HTR-8/SVneo (cell line): Measurements from ENCODE around the gene QPCT.
"Not testable (repeated sequence)": the region's sequence is repeated elsewhere in the genome, so short reads cannot be mapped to it uniquely, and the experiment has no call there.

Source experiments
- DNase-seq: peaks from one replicate; pipeline ENCODE4 v3.0.0; 2011; ENCODE audit warnings: low spot score, mixed read lengths; ENCODE audit not compliant: insufficient read length
- FAIRE-seq: peaks from 2 replicates; lab custom pipeline; 2011; peaks lifted over from hg19 to GRCh38; lab: Jason Lieb, UNC

Gene QPCT

DNA sequence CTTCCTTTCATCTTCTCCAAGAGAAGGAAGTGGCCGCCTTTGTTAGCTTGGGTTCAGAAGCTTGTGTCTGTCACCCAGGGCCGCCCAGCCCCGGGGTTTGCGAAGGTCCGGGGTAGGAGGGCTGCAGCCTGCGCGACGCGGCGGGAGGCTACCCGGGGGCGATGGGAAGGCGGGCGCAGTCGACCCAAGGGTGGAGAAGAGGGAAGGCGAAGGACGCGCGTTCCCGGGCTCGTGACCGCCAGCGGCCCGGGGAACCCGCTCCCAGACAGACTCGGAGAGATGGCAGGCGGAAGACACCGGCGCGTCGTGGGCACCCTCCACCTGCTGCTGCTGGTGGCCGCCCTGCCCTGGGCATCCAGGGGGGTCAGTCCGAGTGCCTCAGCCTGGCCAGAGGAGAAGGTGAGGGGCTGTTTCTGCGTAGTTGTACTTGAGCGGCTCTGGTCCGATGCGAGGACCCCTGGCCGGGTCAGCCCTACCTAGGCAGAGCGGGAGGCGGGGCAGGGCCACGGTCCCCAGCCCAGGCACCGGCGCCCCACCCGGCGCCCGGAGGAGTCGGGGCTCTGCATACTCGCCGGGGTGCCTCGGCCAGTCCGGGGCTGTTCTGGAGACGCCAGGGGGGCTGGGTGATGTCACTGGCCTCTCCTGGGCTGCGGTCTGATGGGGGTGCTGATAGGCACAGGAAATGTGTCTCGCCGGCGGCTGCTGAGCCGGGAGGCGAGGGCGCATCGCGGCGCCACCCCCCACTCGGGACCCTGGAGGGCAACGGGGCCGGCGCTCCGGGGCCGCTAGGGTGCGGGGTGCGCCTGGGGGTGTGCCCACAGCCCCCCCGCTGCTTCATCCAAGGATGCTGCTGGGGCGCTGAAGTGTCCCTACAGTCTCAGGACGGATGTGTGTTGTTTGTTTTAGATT, at the start of gene QPCT:
QPCT (plus strand) TSS at position 178 of the 909 bp plus-strand sequence; CDS start at position 280, 102 bp downstream.
- DNase-seq: peak; percentile 89
- FAIRE-seq: peak; percentile 80

GRCh38 chr2:37294858-37295257, 49.6 kb upstream of the QPCT start:
- DNase-seq, FAIRE-seq: not testable (repeated sequence)

DNA sequence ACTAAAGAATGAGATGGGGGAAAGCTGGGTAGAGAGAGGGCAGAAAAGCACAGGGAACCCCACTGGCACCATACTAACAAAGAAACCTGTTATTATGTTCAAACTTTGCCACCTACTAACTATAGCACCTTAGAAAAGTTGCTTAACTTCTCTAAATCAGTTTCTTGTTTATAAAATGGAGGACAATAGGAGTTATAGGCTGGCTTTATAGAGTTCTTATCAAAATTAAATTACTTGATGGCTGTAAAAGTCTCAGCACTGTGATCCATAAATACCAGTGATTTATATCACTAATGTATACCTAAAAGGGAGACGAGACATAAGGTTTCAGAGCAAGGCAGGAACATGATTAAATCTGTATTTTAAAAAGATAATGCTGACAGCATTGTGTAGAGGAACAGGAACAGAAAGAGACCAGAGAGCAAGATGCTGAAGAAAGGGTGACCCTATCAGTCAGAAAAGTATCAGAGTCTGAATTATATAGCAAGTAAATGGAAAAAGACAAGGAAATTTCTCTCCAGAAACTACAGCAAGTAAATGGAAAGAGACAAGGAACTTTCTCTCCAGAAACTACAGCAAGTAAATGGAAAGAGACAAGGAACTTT, 48.9 kb upstream of the QPCT start:
- no peak for DNase-seq
- FAIRE-seq: no peak

- FAIRE-seq (no peak), DNase-seq (no peak)
Observed at GRCh38 chr2:37297632-37298031, 46.8 kb upstream of the QPCT start.

DNA sequence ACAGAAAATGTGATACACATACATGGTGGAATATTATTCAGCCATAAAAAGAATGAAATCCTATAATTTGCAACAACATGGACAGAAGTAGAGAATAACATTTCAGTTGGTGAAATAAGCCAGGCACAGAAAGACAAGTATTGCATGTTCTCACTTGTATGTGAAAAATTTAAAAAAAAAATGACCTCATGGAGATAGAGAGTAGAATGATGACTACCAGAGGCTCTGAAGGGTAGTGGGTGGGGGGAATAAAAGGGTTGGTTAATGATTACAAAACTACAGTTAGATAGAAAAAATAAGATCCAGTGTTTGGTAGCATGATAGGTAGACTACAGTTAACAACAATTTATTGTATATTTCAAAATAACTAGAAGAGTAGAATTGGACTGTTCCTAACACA, 44.3 kb upstream of the QPCT start:
- FAIRE-seq (no peak), DNase-seq (no peak)

GRCh38 chr2:37300578-37300977, 43.9 kb upstream of the QPCT start:
- DNase-seq (no peak), FAIRE-seq (no peak)

- no peak for FAIRE-seq
- no peak for DNase-seq
Observed at GRCh38 chr2:37301408-37301807, 43.0 kb upstream of the QPCT start.

DNA sequence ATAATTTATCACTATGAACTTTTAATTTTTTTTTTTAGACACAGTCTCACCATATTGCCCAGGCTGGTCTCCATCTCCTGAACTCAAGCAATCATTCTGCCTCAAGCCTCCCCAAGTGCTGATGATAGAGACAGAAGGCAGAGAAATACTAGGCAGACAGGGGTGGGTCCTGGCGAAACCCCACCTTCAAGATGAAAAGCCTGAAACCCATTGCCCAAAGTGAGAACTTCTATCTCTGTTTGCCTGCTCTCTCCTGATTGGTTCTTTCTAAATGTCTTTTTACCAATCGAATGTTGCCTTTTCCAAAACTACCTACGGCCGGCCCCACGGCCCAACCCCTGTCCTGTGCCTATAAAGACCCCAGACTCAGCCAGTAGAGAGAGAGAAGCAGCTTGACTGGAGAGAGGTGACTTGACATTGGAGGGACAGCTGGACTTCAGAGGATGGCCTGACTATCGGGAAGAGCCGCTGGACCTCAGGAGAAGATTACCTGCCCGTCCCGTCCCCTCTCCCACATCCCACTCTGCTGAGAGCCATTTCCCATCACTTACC, 41.7 kb upstream of the QPCT start:
- FAIRE-seq (no peak), DNase-seq (no peak)

GRCh38 chr2:37306024-37306423, 38.4 kb upstream of the QPCT start:
- FAIRE-seq (no peak), DNase-seq (no peak)

DNA sequence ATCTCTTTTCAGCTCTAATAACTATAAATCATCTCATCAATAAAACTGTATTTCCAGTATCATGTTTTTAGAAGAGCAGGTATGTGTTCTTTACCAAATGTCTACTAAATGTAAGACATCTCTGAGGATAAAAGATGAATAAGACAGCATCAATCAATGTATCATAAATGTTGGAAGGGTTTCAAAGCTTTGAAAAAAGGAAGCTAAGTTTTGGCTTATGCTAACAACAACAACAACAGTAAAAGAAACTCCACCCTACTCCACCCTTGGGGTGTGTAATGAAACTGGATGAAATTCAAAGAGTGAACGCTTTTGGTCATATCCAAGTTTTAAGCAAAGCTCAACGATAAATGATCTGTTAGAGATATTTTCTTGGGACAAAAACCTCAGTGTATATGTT, 36.9 kb upstream of the QPCT start:
- DNase-seq (no peak), FAIRE-seq (no peak)

DNA sequence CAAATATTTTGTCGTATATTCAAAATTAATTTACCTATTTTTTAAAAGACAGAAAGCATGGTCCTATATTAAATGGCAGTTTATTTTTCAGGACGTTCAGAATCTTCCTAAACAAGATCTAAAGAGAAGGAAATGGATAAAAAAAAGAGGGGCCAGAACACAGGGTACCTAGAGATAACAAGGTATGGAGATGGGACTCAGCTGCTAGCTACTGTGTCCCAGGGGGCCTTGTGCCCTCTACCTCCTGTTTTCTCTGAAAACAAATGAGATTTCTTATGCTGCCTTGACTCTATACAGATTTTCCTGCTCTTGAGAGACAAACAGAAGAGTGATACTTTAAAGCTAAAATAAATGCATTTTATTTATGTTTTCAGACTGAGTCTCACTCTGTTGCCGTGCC, 29.1 kb upstream of the QPCT start:
- DNase-seq (no peak), FAIRE-seq (no peak)

DNA sequence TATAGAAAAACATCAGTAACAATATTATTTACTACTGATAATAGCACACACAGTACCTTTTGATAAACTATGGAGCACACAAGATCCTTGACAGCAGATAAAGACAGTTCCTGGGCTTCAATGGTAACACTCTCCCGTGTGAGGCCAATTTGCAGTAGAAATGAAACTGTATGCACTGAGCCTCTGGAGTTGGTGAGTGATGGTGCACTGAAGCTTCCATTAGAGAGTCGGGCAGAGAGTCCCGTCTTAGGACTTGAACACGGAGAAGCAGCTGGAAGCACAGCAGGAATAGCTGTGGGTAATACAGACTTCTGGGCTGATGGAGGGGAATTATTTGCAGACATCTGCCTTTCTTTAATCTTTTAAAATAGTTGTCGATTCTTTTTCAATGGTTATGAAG, 28.2 kb upstream of the QPCT start:
- no peak for FAIRE-seq
- no peak for DNase-seq

- DNase-seq (no peak), FAIRE-seq (no peak)
Observed at GRCh38 chr2:37317746-37318145, 26.7 kb upstream of the QPCT start.

DNA sequence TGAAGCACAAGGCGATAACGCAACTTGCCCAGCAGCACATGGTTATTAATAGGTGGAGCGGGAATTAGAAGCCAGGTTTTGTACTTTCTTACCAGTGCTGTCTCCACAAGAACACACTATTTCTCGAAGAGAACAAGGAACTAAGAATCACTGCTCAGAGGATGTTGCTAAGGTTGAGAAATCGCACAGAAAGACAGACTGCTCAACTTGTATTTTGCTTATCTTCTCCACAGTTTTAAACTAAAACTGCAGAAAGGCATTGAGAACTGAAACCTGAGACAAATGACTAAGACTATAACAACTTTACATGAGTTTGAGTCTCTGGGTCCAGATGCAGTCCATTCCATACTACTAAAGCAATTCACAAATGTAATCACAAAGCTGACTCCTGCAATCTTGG, 26.0 kb upstream of the QPCT start:
- DNase-seq: no peak

DNA sequence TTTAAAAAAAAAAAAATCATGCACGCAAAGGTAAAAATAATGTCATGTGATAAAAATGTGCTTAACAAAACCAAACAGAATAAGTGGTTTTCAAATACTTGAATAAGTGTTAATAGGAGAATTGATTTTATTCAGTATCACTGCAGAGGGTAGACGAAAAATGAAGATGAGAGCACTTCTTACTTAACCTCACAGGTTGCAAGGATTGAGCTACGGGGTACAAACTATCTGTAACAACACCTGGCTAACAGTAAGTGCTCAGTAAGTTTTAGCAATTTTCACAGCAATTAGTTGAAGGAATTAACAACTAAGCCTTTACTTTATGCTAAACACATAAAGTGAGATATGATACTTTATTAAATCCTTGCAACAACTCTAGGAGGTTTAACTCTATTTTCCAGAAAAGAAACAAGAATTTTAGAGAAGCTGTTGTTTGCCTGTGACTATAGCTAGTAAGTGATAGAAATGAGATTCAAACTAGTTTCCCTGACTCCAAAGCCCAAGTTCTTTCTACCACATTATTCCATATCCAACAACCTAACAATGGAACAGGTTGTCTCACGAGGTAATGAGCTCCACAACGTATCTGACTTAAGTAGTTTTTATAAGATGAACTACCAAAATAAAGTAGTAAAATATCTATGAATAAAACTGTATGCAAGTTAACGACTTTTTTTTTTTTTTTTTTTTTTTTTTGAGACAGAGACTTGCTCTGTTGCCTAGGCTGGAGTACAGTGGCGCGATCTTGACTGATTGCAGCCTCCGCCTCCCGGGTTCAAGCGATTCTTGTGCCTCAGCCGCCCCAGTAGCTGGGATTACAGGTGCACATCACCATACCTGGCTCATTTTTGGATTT, 24.4 kb upstream of the QPCT start:
- DNase-seq: no peak
- FAIRE-seq: no peak

More for the DNA sequence above, 26.0 kb upstream of the QPCT start:
- FAIRE-seq: no peak

- FAIRE-seq (no peak), DNase-seq (no peak)
Observed at GRCh38 chr2:37321029-37321682, 23.3 kb upstream of the QPCT start.

DNA sequence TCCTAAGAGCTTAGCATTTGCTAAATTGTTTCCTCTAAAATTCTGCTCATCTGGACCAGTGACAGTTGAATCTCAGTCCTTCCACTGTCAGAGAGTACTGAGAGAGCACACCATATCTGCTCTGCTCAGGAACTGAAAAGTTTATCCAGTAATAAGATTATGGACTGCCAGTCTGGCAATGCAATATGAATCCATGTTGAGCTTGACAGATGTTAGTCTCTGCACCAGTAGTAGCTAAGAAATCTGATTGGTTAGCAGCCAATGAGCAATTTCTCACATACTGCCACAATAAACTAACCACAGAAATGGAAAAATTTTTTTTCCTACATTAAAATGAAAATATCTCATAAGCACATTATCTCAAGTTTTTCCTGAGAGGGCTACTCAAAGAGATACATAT, 22.1 kb upstream of the QPCT start:
- no peak for FAIRE-seq

DNA sequence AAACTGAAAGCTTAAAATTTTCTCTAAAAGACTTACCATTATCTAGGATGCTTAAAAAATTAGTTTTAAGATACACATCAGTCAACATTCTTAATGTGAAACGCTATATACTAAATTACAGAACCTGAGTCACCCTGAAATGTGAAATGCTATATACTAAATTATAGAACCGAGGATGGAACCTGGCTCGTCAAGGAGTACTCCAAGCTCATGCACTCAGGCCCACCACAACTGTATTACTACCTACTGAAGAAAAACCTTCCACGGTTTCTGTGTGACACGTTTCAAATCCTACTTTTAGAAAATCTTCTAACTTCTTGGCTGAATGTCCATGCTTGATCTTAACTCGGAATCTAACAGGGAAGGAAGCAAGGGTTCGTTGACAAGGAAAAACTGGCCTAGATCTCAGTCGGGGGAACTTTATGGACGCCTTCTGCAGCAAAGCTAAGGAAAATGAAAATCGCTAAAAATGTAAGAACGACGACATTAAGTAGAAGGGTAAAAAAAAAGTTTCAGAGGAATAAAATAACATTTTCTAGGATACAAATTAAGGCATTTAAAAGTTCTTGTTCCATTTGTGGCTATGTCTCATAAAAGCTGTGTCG, 21.2 kb upstream of the QPCT start:
- no peak for DNase-seq
- FAIRE-seq: no peak

More for the DNA sequence above, 22.1 kb upstream of the QPCT start:
- DNase-seq: no peak

DNA sequence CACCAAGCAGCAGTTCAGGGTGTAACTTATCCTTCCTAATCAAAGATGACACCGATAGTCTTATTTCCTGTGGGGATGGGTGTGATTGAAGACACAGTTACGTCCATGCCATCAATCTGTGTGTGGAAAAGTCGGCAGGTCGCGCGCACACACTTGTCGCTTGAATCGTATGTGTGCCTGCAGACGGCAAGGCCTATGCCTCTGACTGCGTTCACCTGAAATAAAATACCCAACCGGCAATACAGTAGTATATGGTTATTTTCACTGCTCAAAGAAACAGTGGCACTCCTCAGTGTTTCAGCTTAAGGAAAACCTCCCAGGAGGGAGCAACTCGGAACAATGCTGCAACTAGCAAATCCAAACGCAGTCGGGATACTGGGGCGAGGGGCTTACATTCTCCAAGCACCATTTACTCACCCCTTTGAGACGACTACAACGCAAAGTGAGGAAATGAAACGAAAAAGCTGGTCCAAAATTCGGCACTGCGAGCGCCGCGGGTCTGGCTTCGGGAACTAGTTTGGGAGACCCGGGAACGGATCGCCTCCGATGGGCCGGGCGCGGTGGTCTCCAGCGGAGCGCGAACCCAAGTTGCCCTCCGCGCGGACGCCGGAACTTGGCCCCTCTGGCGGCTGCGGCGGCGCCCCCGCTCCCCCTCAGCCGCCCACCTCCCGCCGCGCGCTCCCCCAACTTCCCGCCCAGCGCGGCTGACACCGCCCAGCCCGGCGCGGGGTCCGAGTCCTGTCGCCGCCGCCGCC, 20.5 kb upstream of the QPCT start:
- DNase-seq (peak; percentile 18), FAIRE-seq (peak; percentile 20)
